Subcutaneous abdominal adipose tissue (tissue), 5 donors: Measurements from ENCODE around the gene NINJ2.

Experiments used
- H3K27ac ChIP-seq: one replicate; pipeline ENCODE4 v1.7.0; 2013; ENCODE audit warnings: low read depth, mild to moderate bottlenecking, inconsistent platforms, low read length, moderate library complexity
- H3K27me3 ChIP-seq, 5 donors: one replicate each; pipeline ENCODE4 v1.7.0; 2013; ENCODE audit warnings: low read length in 5 of 5, inconsistent platforms in 1 of 5; ENCODE audit not compliant: control insufficient read depth in 5 of 5, insufficient read depth in 4 of 5
- H3K36me3 ChIP-seq, 5 donors: one replicate each; pipeline ENCODE4 v1.7.0; 2013; ENCODE audit warnings: low read length in 5 of 5; ENCODE audit not compliant: control insufficient read depth in 5 of 5, insufficient read depth in 5 of 5
- H3K4me1 ChIP-seq, 5 donors: one replicate each; pipeline ENCODE4 v1.7.0; 2013; ENCODE audit warnings: low read length in 5 of 5, mild to moderate bottlenecking in 3 of 5, moderate library complexity in 1 of 5; ENCODE audit not compliant: control insufficient read depth in 5 of 5, insufficient read depth in 5 of 5
- H3K4me3 ChIP-seq, 5 donors: one replicate each; pipeline ENCODE4 v1.7.0; 2013; ENCODE audit warnings: low read length in 5 of 5, low read depth in 1 of 5
- H3K9ac ChIP-seq, 5 donors: one replicate each; pipeline ENCODE4 v1.7.0; 2013; ENCODE audit warnings: low read length in 5 of 5, mild to moderate bottlenecking in 4 of 5, moderate library complexity in 3 of 5
- H3K9me3 ChIP-seq, 5 donors: one replicate each; pipeline ENCODE4 v1.7.0; 2013; ENCODE audit warnings: low read length in 5 of 5; ENCODE audit not compliant: control insufficient read depth in 5 of 5
- donor health status: healthy.
- donor health status: healthy.
- donor health status: healthy.
- donor health status: healthy.
- donor health status: healthy.

Gene NINJ2

DNA sequence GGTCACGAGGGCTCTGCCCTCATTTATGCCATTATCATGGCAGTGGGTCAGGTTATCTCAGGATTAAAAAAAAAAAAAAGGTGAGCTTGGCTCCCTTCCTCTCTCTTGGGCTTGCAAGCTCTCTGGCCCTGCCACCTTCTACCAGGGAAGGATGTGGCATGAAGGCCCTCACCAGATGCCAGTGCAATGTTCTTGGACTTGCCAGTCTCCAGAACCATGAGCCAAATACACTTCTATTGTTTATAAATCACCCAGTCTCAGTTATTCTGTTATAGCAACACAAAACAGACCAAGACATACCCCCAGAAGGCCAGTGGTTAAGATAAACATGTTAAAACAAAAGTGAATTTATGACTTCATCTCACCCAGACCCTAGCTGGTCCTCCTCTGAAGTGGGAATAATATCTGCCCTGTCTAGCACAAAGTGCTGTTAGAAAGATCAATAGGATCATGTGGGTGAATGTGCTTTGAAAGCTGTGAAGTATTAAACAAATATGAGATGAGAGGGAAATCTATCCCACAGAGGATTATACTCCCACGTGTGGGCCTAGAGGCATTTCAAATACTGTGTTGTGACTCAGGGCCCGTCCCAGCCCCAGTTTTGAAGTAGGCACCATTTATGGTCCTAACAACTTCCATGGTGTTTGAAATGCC lies 88.6 kb downstream of the NINJ2 start:
- no peaks in the 10 kb centered on the region for H3K36me3 ChIP-seq
- no peaks in the 10 kb centered on the region for H3K9me3 ChIP-seq
- H3K27ac ChIP-seq, result peak overlapping the region; percentile 87
- H3K27me3 ChIP-seq, result no peaks in the 10 kb centered on the region
- peak overlapping the region in 1 of 5 donors; percentile 30 for H3K9ac ChIP-seq
- H3K4me3 ChIP-seq, result no peak overlapping the region
- peaks cover 17 to 65% (median 58%) of the 10 kb centered on the region in 5 donors for H3K4me1 ChIP-seq

DNA sequence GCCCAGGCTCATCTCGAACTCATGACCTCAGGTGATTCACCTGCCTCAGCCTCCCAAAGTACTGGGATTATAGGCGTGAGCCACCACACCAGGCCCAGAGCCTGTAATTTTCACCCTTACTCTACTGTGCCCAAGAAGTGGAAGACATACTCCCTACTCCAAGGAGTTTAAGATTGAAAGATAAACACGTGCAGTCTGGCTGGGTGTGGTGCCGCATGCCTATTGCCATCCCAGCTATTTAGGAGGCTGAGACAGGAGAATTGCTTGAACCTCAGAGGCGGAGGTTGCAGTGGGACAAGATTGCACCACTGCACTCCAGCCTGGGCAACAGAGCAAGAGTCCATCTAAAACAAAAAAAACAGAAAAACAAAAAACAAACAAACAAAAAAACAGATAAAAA lies 90.0 kb downstream of the NINJ2 start:
- H3K4me1 ChIP-seq, result peaks cover 17 to 70% (median 59%) of the 10 kb centered on the region in 5 donors
- H3K27ac ChIP-seq, result no peak overlapping the region
- no peak overlapping the region for H3K9ac ChIP-seq
- H3K4me3 ChIP-seq, result no peak overlapping the region
- no peaks in the 10 kb centered on the region for H3K9me3 ChIP-seq
- no peaks in the 10 kb centered on the region for H3K27me3 ChIP-seq
- no peaks in the 10 kb centered on the region for H3K36me3 ChIP-seq

DNA sequence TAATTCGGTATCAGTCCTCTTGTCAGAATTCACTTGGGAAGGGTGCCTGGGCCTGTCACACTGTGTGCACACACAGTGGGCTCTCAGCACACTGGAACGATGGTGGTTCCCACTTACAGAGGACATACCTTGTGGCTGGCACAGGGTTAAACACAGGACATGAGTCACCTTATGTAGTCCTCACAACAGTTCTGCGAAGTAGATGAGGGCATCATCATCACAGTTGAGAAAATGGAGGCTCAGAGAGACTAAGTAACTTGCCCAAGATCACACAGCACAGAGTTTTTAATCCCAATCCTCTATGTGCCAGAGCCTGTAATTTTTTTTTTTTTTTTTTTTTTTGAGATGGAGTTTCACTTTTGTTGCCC lies 90.7 kb downstream of the NINJ2 start:
- Histone ChIP-seq H3K27ac (peak overlapping the region; percentile 99), H3K4me1 (peaks cover 17 to 70% (median 59%) of the 10 kb centered on the region in 5 donors), H3K9me3 (no peaks in the 10 kb centered on the region), H3K4me3 (no peak overlapping the region), H3K36me3 (no peaks in the 10 kb centered on the region), H3K9ac (peak overlapping the region in 4 of 5 donors; percentile 26 to 84 (median 52)), H3K27me3 (no peaks in the 10 kb centered on the region)

DNA sequence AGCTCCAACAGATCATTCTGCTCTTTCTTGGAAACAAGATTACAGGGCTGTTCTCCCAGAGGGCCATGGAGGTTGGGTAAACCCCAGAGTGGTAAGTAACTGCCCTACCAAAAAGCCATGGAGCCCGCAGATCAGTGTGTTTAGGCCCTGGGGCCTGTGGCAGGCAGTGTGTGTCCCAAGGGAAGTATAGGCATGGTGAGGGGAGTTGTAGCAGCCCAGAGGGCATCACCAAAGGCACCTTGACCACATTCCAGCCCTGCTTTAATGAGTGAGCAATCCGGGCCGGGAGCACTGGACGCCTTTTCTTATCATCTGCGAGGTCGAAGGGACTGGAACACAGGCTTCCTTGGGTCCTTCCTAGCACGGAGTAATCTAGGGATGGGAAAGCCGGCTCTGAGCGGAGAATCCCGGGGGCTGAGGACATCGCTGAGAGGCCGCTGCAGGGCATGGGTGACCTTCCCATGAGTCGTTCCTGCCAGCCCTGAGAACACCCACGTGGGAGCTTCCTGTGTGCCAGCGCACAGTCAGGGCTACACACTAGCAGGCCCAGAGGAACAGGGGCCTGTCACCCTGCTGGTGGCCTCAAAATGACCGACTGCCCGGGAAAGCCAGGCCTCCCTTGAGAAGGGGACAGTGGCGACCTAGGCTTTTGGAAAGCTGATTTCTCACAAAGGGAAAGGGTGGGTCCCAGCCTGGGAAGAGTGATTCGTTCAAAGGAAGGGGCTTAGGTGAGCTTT lies 91.3 kb downstream of the NINJ2 start:
- peak overlapping the region; percentile 38 to 84 (median 62) for H3K9ac ChIP-seq
- peak overlapping the region in 2 of 5 donors; percentile 22 to 70 for H3K4me3 ChIP-seq
- H3K4me1 ChIP-seq, result peaks cover 17 to 70% (median 59%) of the 10 kb centered on the region in 5 donors

DNA sequence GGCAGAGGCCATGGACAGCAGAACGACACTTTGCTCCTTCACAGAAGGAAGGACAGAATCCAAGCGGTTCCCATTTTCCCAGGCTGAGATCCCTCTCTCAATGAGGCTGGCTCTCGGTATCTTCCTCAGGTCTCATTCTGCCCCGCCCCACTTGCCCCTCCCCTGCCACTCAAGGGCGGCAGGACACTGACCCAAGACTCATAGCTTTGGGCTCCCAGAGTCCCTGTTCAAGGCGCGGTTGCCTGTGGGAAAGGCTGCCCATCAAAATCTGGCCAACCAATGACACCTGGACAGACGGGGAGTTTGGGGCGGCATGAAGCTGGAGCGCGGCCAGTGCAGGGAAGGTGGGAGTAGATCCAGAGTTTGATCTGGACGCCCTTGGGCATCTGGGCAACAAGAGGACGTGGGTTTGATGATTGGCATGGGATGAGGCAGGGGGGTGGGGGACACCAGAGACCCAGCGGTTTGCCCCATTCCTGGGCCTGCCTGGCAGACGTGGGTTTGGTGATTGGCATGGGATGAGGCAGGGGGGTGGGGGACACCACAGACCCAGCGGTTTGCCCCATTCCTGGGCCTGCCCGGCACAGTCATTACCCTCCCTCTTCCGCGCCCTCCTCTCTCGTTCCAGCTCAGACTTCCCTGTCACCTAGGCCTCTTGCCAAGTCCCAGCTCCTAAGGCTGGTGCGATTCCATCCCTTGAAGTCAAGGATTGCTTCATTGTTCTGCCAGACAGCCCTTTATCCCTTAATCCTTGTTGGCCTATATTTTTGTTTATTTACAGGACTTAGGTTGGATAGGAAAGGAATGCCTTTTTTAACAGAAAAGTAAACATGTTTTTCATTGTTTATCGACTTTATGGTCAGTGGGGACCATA lies 92.1 kb downstream of the NINJ2 start:
- peak overlapping the region; percentile 78 to 84 (median 81) for H3K9ac ChIP-seq

More for the DNA sequence above, 91.3 kb downstream of the NINJ2 start:
- peak overlapping the region; percentile 99 for H3K27ac ChIP-seq
- no peaks in the 10 kb centered on the region for H3K9me3 ChIP-seq
- H3K36me3 ChIP-seq, result no peaks in the 10 kb centered on the region
- no peaks in the 10 kb centered on the region for H3K27me3 ChIP-seq

DNA sequence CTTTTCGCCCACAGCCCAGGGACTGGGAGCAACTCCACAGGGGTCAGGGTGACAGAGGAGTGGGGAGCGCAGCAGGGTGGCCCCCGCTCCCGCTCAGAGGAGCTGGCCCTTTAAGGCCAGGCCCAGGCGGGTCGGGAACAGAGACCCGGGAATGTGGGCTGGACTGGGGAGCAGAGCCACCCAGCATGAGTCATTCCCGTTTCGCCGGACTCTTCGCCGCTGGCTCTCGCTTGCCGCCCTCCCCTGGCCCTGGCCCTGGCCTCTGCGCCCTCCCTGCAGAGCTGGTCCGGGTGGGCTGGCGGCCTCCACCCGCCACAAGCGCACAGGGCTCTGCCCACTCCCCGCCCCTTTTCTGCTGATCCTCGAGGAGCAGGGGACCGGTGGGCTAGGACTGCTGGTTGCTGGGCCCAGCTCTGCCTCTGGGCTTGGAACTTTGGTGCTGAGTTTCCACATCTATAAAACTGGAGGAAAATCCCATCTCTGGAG lies 92.8 kb downstream of the NINJ2 start:
- peak overlapping the region; percentile 62 to 81 (median 70) for H3K4me3 ChIP-seq
- peaks cover 14 to 57% (median 45%) of the 10 kb centered on the region in 5 donors for H3K4me1 ChIP-seq
- H3K9me3 ChIP-seq, result no peaks in the 10 kb centered on the region
- H3K36me3 ChIP-seq, result peaks cover 0 to 7% (median 1%) of the 10 kb centered on the region in 5 donors
- H3K27ac ChIP-seq, result peak overlapping the region; percentile 99
- peak overlapping the region; percentile 78 to 84 (median 81) for H3K9ac ChIP-seq
- no peaks in the 10 kb centered on the region for H3K27me3 ChIP-seq

More for the DNA sequence above, 92.1 kb downstream of the NINJ2 start:
- Histone ChIP-seq H3K27me3 (no peaks in the 10 kb centered on the region), H3K36me3 (no peaks in the 10 kb centered on the region), H3K9me3 (no peaks in the 10 kb centered on the region), H3K4me1 (peaks cover 17 to 64% (median 51%) of the 10 kb centered on the region in 5 donors), H3K4me3 (peak overlapping the region; percentile 62 to 75 (median 70)), H3K27ac (peak overlapping the region; percentile 99)

DNA sequence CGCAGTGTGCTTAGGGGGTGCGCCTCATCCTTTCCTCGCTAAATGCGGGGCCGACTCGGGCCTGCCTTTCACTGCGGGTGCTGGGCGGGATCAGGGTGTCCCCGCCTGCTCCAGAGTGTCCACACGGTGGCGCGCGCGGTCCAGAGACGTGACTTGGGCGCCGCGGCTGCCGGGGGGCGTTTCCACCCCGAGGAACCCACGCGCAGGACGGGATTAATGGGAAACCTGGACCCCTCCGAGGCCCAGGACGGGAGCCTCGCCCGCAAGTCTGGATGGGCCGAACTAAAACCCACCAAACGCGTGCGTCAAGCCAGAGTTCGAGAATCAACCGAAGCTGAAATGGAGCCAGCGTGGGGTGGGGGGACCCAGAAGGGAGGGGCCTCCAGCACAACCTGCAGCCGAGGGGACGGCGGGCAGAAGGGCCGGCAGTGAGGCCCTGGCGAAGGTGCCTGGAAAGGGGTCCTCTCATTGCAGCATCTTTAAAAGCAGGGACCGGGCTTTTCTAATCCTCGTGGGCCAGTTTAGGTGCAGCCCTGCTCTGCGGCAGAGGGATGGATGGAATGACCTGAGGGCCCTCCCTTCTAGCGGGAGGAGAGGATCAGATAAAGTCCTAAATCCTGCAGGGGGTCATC lies 93.3 kb downstream of the NINJ2 start:
- peak overlapping the region; percentile 99 for H3K27ac ChIP-seq
- peaks cover 14 to 52% (median 39%) of the 10 kb centered on the region in 5 donors for H3K4me1 ChIP-seq

DNA sequence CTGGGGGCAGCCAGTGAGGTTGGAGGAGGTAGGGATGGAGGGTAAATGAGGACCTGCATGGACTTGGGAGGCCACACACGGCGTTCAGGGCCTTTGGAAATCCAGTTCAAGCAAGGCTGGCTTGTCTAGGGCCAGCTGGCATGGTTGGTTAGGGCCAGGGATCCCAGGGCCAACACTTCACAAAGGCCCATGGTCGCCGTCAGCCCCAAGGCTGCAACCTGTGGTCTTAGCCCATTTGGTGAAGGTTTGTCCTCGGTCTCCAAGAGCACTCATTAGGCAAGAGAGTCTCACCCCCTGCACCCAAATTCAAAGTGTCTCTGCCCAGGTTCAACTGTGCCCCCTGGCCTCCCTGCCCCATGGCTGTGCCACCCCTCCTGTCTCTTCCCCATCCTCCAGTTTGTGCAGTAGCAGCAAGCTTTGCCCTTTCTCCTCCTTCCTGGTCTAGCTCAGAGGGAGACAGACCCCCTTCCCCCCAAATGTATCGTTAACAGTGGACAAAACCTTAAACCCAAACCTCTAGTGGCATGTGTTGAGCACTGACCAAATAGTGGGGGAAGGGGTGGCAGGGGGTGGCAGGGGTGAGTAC lies 94.1 kb downstream of the NINJ2 start:
- H3K27me3 ChIP-seq, result no peaks in the 10 kb centered on the region
- H3K4me1 ChIP-seq, result peaks cover 14 to 44% (median 32%) of the 10 kb centered on the region in 5 donors
- H3K36me3 ChIP-seq, result peaks cover 0 to 8% (median 4%) of the 10 kb centered on the region in 5 donors
- peak overlapping the region in 2 of 5 donors; percentile 4 to 81 for H3K9ac ChIP-seq
- peak overlapping the region in 4 of 5 donors; percentile 13 to 70 (median 44) for H3K4me3 ChIP-seq
- no peaks in the 10 kb centered on the region for H3K9me3 ChIP-seq
- H3K27ac ChIP-seq, result no peak overlapping the region

More for the DNA sequence above, 93.3 kb downstream of the NINJ2 start:
- H3K4me3 ChIP-seq, result peak overlapping the region; percentile 62 to 81 (median 70)
- H3K9ac ChIP-seq, result peak overlapping the region; percentile 63 to 84 (median 81)
- peaks cover 0 to 8% (median 4%) of the 10 kb centered on the region in 5 donors for H3K36me3 ChIP-seq
- H3K9me3 ChIP-seq, result no peaks in the 10 kb centered on the region
- H3K27me3 ChIP-seq, result no peaks in the 10 kb centered on the region

DNA sequence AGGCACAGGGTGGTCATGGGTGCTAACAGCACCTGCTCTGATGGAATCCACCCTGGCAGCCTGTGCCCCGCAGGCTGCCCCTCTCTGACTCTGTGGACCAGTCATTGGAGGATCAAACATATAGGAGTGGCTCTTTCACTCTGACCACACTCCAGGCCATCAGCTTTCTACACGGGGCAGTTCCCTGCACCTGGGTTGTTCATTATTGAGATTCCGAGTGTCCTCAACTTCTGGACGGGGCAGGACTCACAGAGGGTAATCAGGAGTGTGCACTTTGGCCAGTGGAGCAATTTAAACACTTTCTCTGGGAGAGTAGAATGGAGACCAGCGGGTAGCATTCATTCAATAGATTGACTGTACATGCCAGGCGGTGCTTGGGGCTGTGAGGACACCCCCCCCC lies 94.8 kb downstream of the NINJ2 start:
- Histone ChIP-seq H3K4me3 (no peak overlapping the region), H3K4me1 (peaks cover 14 to 42% (median 31%) of the 10 kb centered on the region in 5 donors), H3K9ac (no peak overlapping the region), H3K36me3 (peaks cover 0 to 8% (median 4%) of the 10 kb centered on the region in 5 donors), H3K27me3 (peaks cover 0 to under 1% (median 0%) of the 10 kb centered on the region in 5 donors), H3K9me3 (no peaks in the 10 kb centered on the region), H3K27ac (no peak overlapping the region)
